ENCODE measurements around the gene PCDHGA6.
"Not testable (repeated sequence)": the region's sequence is repeated elsewhere in the genome, so short reads cannot be mapped to it uniquely, and the experiment has no call there.

Gene PCDHGA6

GRCh38 chr5:141373673-141374317 lies at the start of gene PCDHGA6:
Gene PCDHGA6 (plus strand): TSS chr5:141373891. CDS start chr5:141374084, 193 bp downstream.
- DNase-seq (ENCODE audit: low spot score): no peak

GRCh38 chr5:141326088-141326854 lies 47.4 kb upstream of the PCDHGA6 start:
- peak; percentile 66 for DNase-seq (ENCODE audit: low spot score)

DNA sequence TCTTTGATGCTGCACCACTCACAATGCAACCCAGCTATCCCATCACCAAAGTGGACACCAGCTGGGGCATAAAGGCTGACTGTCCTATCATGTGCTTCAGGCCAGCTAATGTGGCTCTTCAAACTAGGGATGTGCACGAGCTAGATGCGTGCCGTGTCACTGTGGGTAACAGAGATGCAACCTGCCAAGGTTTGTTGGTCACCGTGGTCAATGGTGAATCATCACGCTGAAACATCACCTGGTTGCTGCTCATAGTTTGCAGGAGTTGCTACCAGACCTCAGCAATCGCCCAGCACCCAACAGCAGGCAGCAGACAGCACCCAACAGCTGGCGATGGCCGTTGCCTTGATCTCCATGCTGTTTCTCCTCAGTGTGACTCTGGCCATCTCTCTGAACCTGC lies 45.5 kb upstream of the PCDHGA6 start:
- DNase-seq (ENCODE audit: low spot score): no peak

DNA sequence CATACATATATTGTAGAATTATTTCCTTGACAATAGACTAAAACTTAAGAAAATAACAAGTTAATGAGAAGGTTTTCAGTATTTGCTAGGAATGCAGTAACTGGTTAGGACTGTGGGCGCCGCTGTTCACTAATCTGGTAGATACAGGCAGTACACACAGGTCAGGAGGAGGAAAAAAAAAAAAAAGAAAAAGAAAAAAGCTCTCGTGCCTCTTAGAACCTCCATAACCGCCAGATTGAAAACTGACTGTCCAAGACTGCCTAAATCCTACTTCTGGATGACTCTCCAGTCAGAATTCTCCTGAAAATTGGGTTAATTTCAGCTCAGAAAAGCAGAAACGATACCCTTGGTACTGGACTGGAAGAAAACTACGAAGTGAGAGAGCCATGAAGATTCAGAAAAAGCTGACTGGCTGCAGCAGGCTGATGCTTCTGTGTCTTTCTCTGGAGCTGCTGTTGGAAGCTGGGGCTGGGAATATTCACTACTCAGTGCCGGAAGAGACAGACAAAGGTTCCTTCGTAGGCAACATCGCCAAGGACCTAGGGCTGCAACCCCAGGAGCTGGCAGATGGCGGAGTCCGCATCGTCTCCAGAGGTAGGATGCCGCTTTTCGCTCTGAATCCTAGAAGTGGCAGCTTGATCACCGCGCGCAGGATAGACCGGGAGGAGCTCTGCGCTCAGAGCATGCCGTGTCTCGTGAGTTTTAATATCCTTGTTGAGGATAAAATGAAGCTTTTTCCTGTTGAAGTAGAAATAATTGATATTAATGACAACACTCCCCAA lies 43.2 kb upstream of the PCDHGA6 start, which contains the start of gene PCDHGA1:
PCDHGA1 (plus strand) TSS at position 216 of the 782 bp plus-strand sequence.
- DNase-seq (ENCODE audit: low spot score): no peak

GRCh38 chr5:141332571-141332970 lies 41.1 kb upstream of the PCDHGA6 start:
- DNase-seq (ENCODE audit: low spot score): not testable (repeated sequence)

DNA sequence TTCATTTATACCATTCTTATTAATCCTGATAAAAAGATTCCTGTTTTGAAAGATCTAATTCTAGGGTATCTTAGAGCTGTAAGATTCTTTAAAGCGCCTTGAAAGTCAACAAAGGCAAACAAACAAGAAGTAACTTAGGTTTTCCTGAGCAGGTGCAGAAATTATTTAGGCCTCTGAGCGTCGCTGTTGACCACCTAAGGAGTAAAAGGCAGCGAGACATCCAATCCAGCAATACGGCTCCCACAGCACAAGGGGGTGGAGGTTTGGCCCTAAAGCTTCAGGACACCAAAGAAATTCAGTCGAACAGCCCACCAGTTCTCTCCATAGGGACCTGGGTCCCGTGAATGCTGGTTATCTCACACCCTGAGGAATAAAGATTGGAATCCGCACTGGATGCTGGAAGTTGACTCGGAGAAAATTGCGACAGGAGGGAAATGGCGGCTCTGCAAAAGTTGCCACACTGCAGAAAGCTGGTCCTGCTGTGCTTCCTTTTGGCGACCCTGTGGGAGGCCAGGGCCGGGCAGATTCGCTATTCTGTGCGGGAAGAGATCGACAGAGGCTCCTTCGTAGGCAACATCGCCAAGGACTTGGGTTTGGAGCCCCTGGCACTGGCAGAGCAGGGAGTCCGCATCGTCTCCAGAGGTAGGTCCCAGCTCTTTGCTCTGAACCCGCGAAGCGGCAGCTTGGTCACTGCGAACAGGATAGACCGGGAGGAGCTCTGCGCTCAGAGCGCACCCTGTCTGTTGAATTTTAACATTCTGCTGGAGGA lies 35.0 kb upstream of the PCDHGA6 start, which contains the start of gene PCDHGA2:
PCDHGA2 (plus strand) TSS at position 223 of the 769 bp plus-strand sequence.
- DNase-seq (ENCODE audit: low spot score): no peak

- DNase-seq (ENCODE audit: low spot score): not testable (repeated sequence)
Observed at GRCh38 chr5:141340781-141341354, 32.8 kb upstream of the PCDHGA6 start.

DNA sequence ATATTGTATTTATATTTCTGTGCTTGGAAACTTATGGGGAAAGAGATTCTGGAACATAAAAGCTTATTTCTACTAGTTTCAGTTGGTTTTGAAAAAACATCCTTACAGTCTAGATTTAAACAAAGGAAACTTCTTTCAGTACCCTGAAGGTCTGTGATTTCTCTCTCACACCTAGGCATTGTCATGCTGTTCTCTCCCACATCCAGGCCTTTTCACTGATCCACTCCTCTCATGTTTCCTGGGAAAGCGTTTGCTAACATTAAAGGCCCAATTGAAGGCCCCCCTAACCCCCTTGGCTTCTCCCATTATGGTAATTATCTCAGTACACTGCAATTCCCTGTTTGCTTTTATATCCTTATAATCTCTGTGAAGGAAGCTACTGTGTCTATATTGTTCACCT lies 30.9 kb upstream of the PCDHGA6 start:
- DNase-seq (ENCODE audit: low spot score): no peak

DNA sequence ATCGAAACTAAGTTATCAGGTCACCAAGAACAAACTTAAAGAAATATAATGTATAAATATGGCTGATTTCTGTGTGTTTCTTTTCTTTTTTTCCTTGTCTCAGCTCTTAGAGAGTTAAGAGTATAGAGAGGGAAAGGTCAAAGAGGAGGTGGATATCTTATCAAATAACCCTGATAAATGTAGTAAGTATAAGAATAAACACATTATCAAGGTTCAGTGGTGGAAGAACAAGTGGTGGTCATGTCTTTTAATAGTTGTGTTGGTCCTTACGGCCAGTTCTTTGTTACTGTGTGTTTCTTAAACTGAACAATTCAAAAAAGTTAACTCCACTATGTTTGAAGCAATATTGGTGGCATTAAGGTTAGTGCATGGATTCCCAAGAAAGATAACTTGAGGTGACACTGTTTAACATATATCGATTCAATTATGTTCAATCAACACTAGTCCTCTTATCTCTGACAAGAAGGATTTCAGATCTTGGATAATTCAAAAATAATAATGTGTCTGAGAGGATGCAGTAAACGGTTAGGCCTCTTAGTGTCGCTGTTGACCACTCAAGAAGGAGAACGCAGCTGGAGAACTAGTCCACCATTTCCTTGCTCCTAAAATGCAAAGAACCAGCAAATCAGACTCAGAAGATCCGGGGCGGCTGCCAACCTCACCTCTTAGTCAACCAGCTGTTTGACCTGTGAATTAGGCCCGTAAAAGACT lies 30.3 kb upstream of the PCDHGA6 start, which contains the start of gene PCDHGA3:
PCDHGA3 (plus strand) TSS at position 588 of the 711 bp plus-strand sequence. CDS start 205 bp downstream, outside the sequence.
- no peak for DNase-seq (ENCODE audit: low spot score)

GRCh38 chr5:141343953-141344463 lies 29.7 kb upstream of the PCDHGA6 start:
- no peak for DNase-seq (ENCODE audit: low spot score)

GRCh38 chr5:141345327-141345726 lies 28.4 kb upstream of the PCDHGA6 start:
- DNase-seq (ENCODE audit: low spot score): no peak

DNA sequence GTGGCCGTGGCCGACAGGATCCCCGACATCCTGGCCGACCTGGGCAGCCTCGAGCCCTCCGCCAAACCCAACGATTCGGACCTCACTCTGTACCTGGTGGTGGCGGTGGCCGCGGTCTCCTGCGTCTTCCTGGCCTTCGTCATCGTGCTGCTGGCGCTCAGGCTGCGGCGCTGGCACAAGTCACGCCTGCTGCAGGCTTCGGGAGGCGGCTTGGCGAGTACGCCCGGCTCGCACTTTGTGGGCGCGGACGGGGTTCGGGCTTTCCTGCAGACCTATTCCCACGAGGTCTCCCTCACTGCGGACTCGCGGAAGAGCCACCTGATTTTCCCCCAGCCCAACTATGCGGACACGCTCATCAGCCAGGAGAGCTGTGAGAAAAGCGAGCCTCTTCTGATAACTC lies 27.7 kb upstream of the PCDHGA6 start:
- not testable (repeated sequence) for DNase-seq (ENCODE audit: low spot score)

- DNase-seq (ENCODE audit: low spot score): peak; percentile 72
Observed at GRCh38 chr5:141349917-141350619, 23.6 kb upstream of the PCDHGA6 start, which contains the start of gene PCDHGB1. Gene PCDHGB1 (plus strand): TSS chr5:141350099. CDS start chr5:141350261, 162 bp downstream.

GRCh38 chr5:141351591-141351990 lies 22.1 kb upstream of the PCDHGA6 start:
- no peak for DNase-seq (ENCODE audit: low spot score)

GRCh38 chr5:141354900-141355469 lies 18.7 kb upstream of the PCDHGA6 start, which contains the start of gene PCDHGA4:
Gene PCDHGA4 (plus strand): TSS chr5:141355021. CDS start chr5:141355108, 87 bp downstream.
- DNase-seq (ENCODE audit: low spot score): no peak

GRCh38 chr5:141355641-141356040 lies 18.1 kb upstream of the PCDHGA6 start:
- DNase-seq (ENCODE audit: low spot score): no peak

DNA sequence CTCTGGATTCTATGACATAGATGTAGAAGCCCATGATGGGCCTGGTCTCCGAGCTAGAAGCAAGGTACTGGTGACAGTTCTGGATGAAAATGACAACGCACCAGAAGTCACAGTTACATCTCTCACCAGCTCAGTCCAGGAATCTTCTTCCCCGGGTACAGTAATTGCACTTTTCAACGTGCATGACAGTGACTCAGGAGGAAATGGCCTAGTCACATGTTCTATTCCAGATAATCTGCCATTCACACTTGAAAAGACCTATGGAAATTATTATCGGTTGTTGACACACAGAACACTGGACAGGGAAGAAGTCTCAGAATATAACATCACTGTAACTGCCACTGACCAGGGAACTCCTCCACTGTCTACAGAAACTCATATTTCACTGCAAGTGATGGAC lies 17.6 kb upstream of the PCDHGA6 start:
- DNase-seq (ENCODE audit: low spot score): no peak

DNA sequence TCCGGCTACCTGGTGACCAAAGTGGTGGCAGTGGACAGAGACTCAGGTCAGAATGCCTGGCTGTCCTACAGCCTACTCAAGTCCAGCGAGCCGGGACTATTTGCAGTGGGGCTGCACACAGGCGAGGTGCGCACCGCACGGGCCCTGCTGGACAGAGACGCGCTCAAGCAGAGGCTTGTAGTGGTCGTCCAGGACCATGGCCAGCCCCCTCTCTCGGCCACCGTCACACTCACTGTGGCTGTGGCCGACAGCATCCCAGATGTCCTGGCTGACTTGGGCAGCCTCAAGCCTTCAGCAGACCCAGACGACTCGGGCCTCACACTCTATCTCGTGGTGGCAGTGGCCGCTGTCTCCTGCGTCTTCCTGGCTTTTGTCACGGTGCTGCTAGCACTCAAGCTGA lies 16.7 kb upstream of the PCDHGA6 start:
- DNase-seq (ENCODE audit: low spot score): no peak

DNA sequence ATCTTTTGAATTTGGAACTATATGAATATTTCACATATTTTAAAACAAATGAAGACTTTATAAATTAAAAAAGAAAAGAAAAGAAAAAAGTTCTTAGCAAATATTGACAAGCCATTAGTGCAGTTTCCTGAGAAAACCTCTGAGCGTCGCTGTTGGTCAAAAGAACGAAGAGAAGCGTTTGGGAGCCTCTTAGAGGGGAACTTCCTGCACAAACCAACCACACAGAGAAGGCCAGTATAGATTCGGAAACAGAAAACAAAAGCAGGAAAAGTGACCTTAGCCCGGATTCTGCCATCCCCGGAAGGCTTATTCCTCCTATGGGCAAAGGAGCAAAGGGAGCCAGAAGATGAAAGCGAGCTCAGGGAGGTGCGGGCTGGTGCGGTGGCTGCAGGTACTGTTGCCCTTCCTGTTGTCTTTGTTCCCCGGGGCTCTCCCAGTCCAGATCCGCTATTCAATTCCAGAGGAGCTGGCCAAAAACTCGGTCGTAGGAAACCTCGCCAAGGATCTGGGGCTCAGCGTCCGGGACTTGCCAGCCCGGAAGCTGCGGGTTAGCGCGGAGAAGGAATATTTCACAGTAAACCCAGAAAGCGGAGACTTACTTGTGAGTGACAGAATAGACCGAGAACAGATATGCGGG lies 13.8 kb upstream of the PCDHGA6 start, which contains the start of gene PCDHGB2:
PCDHGB2 (plus strand) TSS at position 205 of the 637 bp plus-strand sequence; CDS start at position 347, 142 bp downstream.
- no peak for DNase-seq (ENCODE audit: low spot score)
